Stimulated activated CD8-positive, alpha-beta memory T cell treated with anti-CD3 and anti-CD28 coated beads, Interleukin-7, amount 100 ng/mL, for 1 hour (primary cell): ENCODE data around the gene ORM2.
"Not testable (repeated sequence)": the region's sequence is repeated elsewhere in the genome, so short reads cannot be mapped to it uniquely, and the experiment has no call there.

Source experiments
- DNase-seq, 2 donors: peaks; one replicate each; pipeline ENCODE4 v3.0.0-alpha.2; 2020; ENCODE audit warnings: low read depth in 2 of 2

Gene ORM2

GRCh38 chr9:114329625-114330022, at the start of gene ORM2:
Gene ORM2, plus strand, starts transcription at chr9:114329869. Its CDS starts 36 bp downstream, at chr9:114329905.
- not testable (repeated sequence) for DNase-seq

- no peak for DNase-seq
Measured at GRCh38 chr9:114280636-114281472, 48.8 kb upstream of the ORM2 start.

GRCh38 chr9:114281473-114282103, 48.1 kb upstream of the ORM2 start:
- no peak for DNase-seq

- DNase-seq: no peak
Measured at GRCh38 chr9:114282104-114282485, 47.6 kb upstream of the ORM2 start.

- no peak for DNase-seq
Measured at GRCh38 chr9:114282507-114282906, 47.2 kb upstream of the ORM2 start.

GRCh38 chr9:114282926-114283325, 46.7 kb upstream of the ORM2 start:
- no peak for DNase-seq

- DNase-seq: no peak
Measured at GRCh38 chr9:114283551-114284111, 46.0 kb upstream of the ORM2 start.

GRCh38 chr9:114284316-114285060, 45.2 kb upstream of the ORM2 start:
- no peak for DNase-seq

- no peak for DNase-seq
Measured at GRCh38 chr9:114285166-114285867, 44.4 kb upstream of the ORM2 start.

GRCh38 chr9:114286146-114286679, 43.5 kb upstream of the ORM2 start:
- DNase-seq: no peak

- DNase-seq: no peak
Measured at GRCh38 chr9:114287001-114287762, 42.5 kb upstream of the ORM2 start.

- no peak for DNase-seq
Measured at GRCh38 chr9:114287763-114288192, 41.9 kb upstream of the ORM2 start.

GRCh38 chr9:114288193-114289091, 41.2 kb upstream of the ORM2 start:
- DNase-seq: no peak

GRCh38 chr9:114289106-114289505, 40.6 kb upstream of the ORM2 start:
- no peak for DNase-seq

GRCh38 chr9:114289571-114290481, 39.8 kb upstream of the ORM2 start:
- no peak for DNase-seq

GRCh38 chr9:114290561-114290986, 39.1 kb upstream of the ORM2 start:
- DNase-seq: no peak

- peak; percentile 45 to 59 for DNase-seq
Measured at GRCh38 chr9:114291064-114291474, 38.6 kb upstream of the ORM2 start.

GRCh38 chr9:114291886-114292590, 37.6 kb upstream of the ORM2 start:
- DNase-seq: no peak
